Measurements from ENCODE around the gene KLRC2.
"Not testable (repeated sequence)": the region's sequence is repeated elsewhere in the genome, so short reads cannot be mapped to it uniquely, and the experiment has no call there.

DNA sequence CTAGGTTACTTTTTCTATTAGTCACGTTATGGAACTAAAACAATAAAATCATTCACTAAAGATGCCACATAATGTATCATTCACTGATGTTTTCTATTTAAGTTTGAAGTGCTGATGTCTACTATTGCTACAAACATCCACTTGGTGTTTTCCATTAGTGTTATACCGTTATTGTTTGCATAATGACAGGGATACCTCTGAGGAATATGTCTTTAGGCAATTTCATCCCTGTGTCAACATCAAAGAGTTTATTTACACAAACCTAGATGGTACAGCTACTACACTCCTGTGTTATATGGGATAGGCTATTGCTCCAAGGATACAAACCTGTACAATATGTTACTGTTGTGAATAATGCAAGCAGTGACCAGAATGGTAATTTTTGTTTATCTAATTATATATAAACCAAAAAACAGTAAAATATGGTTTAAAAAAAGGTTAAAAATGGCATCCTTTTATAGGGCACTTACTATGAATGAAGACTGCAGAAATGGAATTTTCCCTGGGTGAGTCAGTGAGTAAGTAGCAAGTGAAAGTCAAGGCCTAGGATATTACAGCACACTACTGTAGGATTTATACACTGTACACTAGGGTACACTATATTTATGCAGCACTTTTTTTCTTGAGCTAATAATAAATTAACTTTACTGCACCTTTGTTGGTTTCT lies 3.9 kb upstream of the KLRC2 start:
- TF ChIP-seq, protein P1, sequence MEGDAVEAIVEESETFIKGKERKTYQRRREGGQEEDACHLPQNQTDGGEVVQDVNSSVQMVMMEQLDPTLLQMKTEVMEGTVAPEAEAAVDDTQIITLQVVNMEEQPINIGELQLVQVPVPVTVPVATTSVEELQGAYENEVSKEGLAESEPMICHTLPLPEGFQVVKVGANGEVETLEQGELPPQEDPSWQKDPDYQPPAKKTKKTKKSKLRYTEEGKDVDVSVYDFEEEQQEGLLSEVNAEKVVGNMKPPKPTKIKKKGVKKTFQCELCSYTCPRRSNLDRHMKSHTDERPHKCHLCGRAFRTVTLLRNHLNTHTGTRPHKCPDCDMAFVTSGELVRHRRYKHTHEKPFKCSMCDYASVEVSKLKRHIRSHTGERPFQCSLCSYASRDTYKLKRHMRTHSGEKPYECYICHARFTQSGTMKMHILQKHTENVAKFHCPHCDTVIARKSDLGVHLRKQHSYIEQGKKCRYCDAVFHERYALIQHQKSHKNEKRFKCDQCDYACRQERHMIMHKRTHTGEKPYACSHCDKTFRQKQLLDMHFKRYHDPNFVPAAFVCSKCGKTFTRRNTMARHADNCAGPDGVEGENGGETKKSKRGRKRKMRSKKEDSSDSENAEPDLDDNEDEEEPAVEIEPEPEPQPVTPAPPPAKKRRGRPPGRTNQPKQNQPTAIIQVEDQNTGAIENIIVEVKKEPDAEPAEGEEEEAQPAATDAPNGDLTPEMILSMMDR (IDR thresholded peaks at IDR 0.05) = not testable (repeated sequence)
- not testable (repeated sequence) for TF ChIP-seq POLR2A (IDR thresholded peaks at IDR 0.05)
